ENCODE measurements around the gene LRRC56.
"Not testable (repeated sequence)": the region's sequence is repeated elsewhere in the genome, so short reads cannot be mapped to it uniquely, and the experiment has no call there.

LRRC56 gene

DNA sequence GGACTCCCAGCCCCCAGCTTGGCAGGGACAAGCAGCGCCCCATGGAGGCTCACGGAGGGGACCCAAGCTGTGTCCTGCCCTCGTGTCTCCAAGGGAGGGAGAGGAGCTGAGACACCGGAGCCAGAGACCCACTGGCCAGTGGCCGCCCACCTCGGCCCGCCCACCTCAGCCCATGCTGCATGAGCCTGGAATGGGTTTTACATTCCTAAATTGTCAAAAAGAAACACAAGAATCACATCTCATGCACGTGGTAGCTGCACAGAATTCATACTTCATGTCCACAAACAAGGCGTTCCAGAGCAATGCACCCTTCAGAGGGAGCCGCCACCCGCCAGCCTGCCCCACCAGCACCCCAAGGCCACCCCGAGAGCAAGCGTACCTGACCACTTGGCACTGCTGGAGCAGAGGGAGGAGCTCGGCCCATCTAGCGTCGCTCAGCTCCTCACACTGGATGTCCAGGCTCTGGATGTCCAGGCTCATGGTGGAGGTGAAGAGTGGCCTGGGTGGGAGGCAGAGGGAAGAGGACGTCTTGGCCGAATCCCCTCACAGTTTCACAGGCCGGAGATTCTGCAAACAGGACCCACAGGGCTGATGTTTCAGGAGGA is 35.5 kb upstream of the LRRC56 start:
- DNase-seq (ENCODE audit: low read depth in 3 of 3) = no peak

- no peak for DNase-seq (ENCODE audit: low read depth in 3 of 3)
Observed at GRCh38 chr11:502288-503178, 34.8 kb upstream of the LRRC56 start.

GRCh38 chr11:503179-503981 is 33.9 kb upstream of the LRRC56 start:
- DNase-seq (ENCODE audit: low read depth in 3 of 3) = no peak

DNA sequence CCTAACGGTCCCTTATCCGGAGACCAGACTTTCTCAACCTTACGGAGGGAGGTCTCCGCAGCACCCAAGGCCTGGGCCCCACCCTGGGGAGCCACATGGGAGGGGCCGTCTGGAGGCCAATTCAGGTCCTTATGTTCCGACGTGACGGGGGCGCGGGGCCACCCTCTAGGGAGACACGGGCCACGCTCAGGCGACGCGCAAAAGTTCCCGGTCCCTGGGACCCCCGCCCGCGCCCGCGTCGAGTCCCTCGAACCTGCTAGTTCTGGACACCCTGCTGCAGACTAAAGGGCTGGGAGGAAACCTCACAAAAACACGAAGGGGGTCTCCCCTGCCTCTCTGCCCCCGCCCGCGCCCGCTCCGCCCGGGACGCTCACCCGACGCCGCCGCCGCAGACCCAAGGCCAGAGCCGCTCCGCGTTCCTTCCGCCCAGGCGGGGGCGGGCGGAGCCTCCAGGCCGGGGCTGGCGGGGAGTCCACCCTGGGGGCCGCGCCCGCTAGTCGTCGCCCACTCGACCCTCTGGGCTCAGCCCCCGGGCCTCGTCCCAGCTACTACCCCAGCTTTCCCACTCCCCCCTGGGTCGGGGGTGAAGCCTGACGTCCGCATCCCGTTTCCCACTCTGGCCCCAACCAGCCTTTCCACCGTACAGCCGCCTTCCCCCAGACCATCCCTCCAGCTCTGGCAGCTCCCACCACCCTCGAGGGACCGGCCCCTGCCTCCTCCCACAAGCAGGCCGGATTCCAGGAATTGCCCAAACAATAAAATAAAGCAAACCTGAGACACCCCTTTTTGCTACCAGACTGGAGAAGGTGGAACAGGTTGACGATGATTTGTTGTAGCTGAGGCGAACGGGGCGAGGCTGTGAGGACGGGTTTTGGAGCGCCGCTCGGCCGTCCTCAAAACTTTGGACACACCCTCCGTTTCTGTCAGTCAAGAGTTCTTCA is 33.0 kb upstream of the LRRC56 start:
- DNase-seq (ENCODE audit: low read depth in 3 of 3) = no peak

- DNase-seq (ENCODE audit: low read depth in 3 of 3) = no peak
Observed at GRCh38 chr11:504994-505344, 32.4 kb upstream of the LRRC56 start.

- DNase-seq (ENCODE audit: low read depth in 3 of 3) = peak; percentile 95 to 97 (median 97)
Observed at GRCh38 chr11:506238-506994, 30.9 kb upstream of the LRRC56 start.

- peak; percentile 99 to 100 (median 99) for DNase-seq (ENCODE audit: low read depth in 3 of 3)
Observed at GRCh38 chr11:506995-507726, 30.2 kb upstream of the LRRC56 start, which contains the start of gene RNH1. RNH1 (minus strand) TSS chr11:507242; CDS start chr11:502162, 5,080 bp downstream.

GRCh38 chr11:507727-508515 is 29.4 kb upstream of the LRRC56 start:
- no peak for DNase-seq (ENCODE audit: low read depth in 3 of 3)

DNA sequence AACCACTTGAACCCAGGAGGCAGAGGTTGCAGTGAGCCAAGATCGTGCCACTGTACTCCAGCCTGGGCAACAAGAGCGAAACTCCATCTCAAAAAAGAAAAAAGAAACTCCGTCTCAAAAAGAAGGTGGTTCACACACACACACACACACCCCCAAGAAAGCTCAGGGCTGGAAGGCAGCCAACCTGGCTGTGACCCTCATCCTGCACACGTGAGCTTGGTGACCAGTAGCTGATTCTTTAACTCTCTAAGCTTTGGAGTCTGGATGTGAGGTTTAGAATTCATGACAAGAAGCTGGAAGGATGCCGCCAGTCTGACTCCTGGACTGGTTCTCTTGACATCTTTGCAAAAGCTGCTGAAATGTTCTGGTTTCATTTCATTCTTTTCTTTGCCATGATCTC is 28.4 kb upstream of the LRRC56 start:
- no peak for DNase-seq (ENCODE audit: low read depth in 3 of 3)

GRCh38 chr11:512761-513595 is 24.3 kb upstream of the LRRC56 start:
- no peak for DNase-seq (ENCODE audit: low read depth in 3 of 3)

- no peak for DNase-seq (ENCODE audit: low read depth in 3 of 3)
Observed at GRCh38 chr11:514606-515005, 22.7 kb upstream of the LRRC56 start.

DNA sequence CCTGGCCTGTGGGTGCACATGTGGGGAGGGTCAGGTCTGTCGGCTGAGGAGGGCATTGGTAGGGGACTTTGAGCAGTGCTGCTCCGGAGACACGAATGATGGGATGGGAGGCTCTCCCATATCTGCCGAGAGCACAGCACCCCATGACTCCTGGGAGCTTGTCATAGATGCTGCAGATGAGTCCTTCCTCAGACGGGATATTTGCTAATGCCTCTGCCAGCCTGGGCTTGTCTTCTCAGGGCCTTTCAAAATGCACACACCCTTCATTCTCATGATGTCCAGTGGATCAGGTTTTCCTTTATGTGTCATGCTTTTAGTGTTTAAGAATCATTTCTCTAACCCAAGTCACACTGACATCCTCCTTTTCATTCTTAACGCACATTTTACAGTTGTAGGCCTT is 22.2 kb upstream of the LRRC56 start:
- no peak for DNase-seq (ENCODE audit: low read depth in 3 of 3)

DNA sequence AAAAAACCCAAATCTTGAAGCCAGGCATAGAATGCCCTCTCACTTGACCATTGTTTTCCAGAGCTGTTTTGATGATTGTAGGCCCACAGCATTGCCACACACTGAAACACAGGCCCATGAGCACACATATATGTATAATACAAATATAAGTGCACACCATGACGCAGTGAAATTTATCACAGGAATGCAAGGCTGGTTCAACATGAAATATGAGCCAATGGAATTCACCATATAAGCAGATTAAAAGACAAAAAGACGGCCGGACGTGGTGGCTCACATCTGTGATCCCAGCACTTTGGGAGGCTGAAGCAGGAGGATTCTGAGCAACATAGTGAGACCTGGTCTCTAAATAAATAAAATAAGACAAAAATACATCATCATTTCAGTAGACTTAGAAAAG is 20.9 kb upstream of the LRRC56 start:
- no peak for DNase-seq (ENCODE audit: low read depth in 3 of 3)

DNA sequence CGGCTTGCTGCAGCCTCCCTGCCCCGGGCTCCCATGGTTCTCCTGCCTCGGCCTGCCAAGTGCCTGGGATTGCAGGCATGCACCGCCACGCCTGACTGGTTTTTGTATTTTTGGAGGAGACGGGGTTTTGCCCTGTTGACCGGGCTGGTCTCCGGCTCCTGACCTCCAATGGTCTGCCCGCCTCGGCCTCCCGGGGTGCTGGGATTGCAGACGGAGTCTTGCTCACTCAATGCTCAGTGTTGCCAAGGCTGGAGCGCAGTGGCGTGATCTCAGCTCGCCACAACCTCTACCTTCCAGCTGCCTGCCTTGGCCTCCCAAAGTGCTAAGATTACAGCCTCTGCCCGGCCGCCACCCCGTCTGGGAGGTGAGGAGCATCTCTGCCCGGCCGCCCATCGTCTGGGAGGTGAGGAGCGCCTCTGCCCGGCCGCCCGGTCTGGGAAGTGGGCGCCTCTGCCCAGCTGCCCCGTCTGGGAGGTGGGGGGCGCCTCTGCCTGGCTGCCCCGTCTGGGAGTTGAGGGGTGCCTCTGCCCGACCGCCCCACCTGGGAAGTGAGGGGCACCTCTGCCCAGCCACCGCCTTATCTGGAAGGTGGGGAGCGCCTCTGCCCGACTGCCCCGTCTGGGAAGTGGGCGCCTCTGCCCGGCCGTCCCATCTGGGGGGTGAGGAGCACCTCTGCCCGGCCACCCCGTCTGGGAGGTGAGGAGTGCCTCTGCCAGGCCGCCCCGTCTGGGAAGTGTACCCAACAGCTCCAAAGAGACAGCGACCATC is 20.2 kb upstream of the LRRC56 start:
- not testable (repeated sequence) for DNase-seq (ENCODE audit: low read depth in 3 of 3)

DNA sequence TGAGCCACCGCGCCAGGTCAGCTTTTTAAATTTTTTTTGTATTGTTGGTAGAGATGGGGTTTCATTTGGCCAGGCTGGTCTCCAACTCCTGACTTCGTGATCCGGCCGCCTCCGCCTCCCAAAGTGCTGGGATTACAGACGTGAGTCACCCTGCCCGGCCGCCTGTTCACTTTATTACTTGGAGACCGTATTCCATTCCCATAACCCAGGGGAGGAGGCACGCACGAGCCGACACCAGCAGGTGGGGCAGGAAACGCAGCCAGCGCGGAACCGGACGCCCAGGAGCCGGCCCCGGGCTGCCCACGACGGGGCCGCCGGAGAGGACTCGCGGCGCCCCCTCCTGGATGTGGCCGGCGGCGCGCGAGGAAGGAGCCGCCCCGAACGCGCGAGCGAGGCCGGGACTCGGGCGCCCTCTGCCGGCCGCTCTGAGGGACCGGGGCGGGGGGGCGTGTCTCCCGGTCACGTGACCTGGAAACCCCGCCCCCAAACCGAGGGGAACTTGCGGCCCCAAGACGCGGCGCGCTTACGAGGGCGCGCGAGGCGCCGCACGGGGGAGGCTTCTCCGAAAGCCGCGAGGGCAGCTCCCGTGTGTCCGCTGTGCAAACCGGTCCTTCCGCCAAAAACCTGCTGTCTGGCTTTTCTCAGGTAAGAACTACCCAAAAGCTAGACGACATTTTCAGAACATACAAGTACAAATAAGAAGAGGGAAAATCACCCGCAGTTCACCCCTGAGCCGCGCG is 18.7 kb upstream of the LRRC56 start:
- peak; percentile 75 to 79 (median 75) for DNase-seq (ENCODE audit: low read depth in 3 of 3)

- no peak for DNase-seq (ENCODE audit: low read depth in 3 of 3)
Observed at GRCh38 chr11:520428-521176, 16.7 kb upstream of the LRRC56 start.
